NCI-H748 (cell line): ENCODE data around the gene CTXN2.

ENCODE experiments used
- DNase-seq: peaks from one replicate; lab custom pipeline; 2025; ENCODE audit not compliant: unreplicated experiment; lab: John Stamatoyannopoulos, UW

Gene CTXN2

GRCh38 chr15:48221885-48222284 lies 30.4 kb downstream of the CTXN2 start:
- DNase-seq: peak; percentile 70

- no peak for DNase-seq
These were observed 31.2 kb downstream of the CTXN2 start for GRCh38 chr15:48222627-48223026.

GRCh38 chr15:48225771-48226170 lies 34.3 kb downstream of the CTXN2 start:
- no peak for DNase-seq

- DNase-seq: no peak
These were observed 39.0 kb downstream of the CTXN2 start for GRCh38 chr15:48230498-48230897.

- DNase-seq: no peak
These were observed 41.8 kb downstream of the CTXN2 start for GRCh38 chr15:48233246-48233645.

GRCh38 chr15:48239334-48239733 lies 47.9 kb downstream of the CTXN2 start:
- no peak for DNase-seq

- peak; percentile 72 for DNase-seq
These were observed 50.5 kb downstream of the CTXN2 start for GRCh38 chr15:48242015-48242414.

- no peak for DNase-seq
These were observed 51.1 kb downstream of the CTXN2 start for GRCh38 chr15:48242535-48242934.

- DNase-seq: no peak
These were observed 53.5 kb downstream of the CTXN2 start for GRCh38 chr15:48244921-48245320.

- DNase-seq: no peak
These were observed 56.9 kb downstream of the CTXN2 start for GRCh38 chr15:48248414-48248813.

- DNase-seq: peak; percentile 73
These were observed 59.2 kb downstream of the CTXN2 start for GRCh38 chr15:48250640-48251076.

GRCh38 chr15:48253172-48253571 lies 61.7 kb downstream of the CTXN2 start:
- no peak for DNase-seq
